NCI-H82 (cell line): ENCODE measurements around the gene CSDE1.
A peak's percentile ranks its signal among the peaks of the same experiment; 100 is the strongest.

Source experiments
- DNase-seq: peaks from one replicate; lab custom pipeline; 2025; lab: John Stamatoyannopoulos, UW

CSDE1 gene

GRCh38 chr1:114749835-114750234 lies 7.9 kb downstream of the CSDE1 start:
- no peak for DNase-seq

DNA sequence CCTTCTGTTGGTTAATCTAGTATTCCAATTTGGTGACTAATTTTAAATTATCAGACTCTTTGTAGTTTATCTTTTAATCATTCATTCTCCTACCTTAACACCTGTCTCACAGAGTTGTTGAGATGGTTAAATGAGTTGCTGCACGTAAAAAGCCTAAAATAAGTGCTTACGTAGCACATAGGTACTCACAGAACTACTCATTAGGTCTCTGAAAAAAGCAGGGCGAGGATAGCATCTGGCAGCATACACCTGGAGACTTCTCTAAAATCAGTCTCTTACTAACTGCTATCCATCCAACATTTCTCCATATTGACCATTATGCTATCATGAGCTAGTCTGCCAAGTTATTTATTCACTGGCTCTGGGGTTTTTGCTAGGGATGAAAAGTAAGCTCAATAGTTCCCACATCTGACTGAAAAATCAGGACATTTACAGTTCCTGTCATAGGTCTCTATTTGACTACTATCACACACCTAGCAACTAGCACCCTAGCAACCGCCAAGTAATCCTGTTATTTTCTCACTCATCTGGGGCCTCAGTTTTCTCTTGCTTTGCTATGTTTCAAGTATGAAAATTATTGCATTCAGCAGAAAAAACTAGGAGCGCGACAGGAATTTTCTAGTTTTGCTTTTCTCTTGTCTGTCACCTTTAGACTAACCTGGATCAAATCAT lies 11.2 kb downstream of the CSDE1 start:
- DNase-seq = peak; percentile 15

GRCh38 chr1:114745291-114745690 lies 12.5 kb downstream of the CSDE1 start:
- no peak for DNase-seq

DNA sequence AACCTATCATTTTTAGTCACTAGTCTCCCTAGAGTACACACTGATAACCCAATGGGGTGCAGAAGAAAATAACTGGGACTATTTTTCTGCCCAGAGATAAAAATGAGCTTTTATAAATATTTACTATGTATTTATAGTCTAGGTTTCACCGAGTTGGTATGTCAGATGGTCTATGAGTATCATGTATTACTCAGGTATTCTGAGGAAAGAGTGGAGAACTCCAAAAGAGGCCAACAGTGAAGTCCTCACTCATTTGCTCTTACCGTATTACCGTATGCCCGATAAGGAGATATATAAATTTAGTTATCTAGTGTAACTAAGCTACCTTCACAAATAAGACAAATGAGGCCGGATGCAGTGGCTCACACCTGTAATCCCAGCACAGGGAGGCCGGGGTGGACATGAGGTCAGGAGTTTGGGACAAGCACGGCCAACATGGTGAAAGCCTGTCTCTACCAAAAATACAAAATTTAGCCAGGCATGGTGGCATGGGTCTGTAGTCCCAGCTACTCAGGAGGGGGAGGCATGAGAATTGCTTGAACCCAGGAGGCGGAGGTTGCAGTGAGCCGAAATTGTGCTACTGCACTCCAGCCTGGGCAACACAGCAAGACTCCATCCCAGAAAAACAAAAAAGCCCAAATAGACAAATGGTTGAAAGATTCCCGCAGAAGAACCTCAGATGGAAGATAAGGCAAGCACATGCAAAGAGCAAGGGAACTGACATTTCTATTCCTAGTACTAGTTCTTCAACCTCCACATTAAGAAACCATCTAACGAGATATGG lies 15.6 kb downstream of the CSDE1 start:
- no peak for DNase-seq

GRCh38 chr1:114740331-114740730 lies 17.5 kb downstream of the CSDE1 start:
- DNase-seq = no peak

- DNase-seq = no peak
These were observed 20.4 kb downstream of the CSDE1 start for GRCh38 chr1:114737314-114737849.

- DNase-seq = no peak
These were observed 22.3 kb downstream of the CSDE1 start for GRCh38 chr1:114735479-114735878.

DNA sequence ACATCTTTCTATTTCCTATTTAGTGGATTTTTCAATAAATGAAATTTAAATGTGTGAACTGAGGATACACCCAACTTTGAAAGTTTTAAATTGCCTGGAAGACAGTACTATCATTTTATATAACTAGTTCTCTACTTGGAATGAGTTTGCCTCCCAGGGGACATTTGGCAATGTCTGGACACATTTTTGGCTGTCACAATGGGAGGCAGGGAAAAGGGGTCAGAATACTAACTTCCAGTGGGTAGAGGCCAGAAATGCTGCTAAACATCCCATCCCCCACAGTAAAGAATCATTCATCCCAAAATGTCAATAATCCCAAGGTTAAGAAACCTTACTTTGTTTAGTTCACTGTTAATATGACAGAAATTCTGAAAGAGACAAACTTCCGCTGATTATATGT lies 28.0 kb downstream of the CSDE1 start:
- DNase-seq = no peak

- DNase-seq = no peak
These were observed 29.2 kb downstream of the CSDE1 start for GRCh38 chr1:114728553-114728952.

- no peak for DNase-seq
These were observed 32.6 kb downstream of the CSDE1 start for GRCh38 chr1:114725230-114725629.

GRCh38 chr1:114723915-114724314 lies 33.9 kb downstream of the CSDE1 start:
- no peak for DNase-seq

DNA sequence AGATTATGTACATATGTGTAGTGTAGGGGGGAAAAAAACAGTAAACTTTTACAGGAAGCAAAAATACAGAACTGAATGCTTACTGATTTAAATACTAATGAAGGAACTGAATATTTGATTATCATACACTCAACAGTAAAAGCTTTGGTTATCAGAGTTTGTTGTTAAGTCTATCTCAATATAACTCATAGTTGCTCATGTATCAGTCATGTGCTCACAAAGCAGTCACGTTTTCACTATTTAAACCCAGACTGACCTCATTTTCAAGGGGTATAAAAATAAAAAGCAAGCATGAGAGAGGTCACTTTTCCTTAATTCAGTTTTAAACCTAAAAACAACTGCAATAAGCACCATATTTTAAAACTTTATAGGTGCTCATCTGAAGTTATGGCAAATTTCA lies 34.3 kb downstream of the CSDE1 start:
- no peak for DNase-seq

DNA sequence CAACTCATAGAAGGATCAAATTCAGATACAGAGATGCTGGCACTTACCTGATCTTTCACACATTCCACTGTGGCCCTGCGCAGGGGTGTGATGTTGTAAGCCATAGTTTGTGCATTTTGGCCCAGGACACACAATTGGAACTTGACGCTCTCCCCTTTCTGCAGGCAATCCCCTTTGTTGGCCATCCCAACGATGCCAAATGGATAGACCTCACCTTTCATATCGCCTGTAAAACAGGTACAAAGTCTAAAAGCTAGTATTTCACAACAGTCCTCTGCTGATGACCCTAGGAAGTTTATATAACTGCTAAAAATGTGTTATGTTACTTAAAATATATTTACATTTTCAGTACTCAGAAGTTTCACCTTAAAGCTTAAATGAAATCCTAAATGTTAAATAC lies 37.3 kb downstream of the CSDE1 start:
- no peak for DNase-seq

DNA sequence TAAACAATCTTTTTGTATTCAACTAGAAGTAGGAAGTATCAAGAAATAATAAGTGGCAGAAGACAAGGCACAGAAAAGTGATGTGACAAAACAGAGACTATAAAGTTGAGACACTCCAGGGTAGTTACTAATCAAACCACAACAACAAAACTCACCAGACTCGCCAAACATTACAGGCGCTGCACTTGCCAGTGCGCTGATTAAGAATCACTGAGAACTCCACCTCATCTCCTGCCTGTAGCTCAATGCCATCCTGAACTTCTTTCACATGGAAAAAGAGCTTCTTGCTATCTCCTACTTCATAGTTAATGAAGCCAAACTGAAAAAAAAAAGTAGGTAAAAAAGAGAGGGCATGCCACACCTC lies 38.4 kb downstream of the CSDE1 start:
- no peak for DNase-seq

DNA sequence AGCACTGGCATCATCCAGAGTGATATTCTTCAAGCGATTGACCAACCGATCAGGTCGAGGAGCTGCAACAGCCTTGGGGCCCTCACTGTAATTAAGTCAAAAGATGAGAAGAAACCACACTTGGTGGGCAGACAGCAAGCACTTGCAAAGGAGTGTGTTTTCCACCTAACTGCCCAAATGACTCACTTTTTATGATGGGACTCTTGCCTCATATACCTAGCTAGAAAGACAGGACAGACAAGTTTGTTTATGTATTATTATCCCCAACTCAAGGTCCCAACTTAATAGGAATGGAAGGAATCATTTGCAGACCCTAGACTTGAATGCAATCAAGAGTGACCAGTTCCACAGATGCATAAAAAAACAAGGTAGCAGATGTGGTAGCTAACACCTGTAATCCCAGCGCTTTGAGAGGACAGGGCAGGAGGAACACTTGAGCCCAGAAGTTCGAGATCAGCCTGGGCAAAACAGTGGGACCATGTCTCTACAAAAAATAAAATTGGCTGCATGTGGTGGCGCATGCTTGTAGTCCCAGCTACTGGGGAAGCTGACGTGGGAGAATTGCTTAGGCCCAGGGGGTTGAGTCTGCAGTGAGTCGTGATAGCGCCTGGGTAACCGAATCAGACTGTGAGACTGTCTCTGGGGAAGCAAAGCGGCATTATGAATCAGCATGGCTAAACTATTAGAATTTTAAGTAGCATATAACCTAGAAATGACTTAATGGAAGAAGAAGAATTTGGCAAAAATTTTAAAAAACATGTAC lies 38.9 kb downstream of the CSDE1 start:
- no peak for DNase-seq

GRCh38 chr1:114716304-114717170 lies 41.2 kb downstream of the CSDE1 start, which contains the start of gene NRAS:
NRAS (minus strand) TSS chr1:114716771; CDS start chr1:114716160, 611 bp downstream.
- DNase-seq = peak; percentile 97

- DNase-seq = peak; percentile 66
These were observed 41.9 kb downstream of the CSDE1 start for GRCh38 chr1:114715952-114716303.

DNA sequence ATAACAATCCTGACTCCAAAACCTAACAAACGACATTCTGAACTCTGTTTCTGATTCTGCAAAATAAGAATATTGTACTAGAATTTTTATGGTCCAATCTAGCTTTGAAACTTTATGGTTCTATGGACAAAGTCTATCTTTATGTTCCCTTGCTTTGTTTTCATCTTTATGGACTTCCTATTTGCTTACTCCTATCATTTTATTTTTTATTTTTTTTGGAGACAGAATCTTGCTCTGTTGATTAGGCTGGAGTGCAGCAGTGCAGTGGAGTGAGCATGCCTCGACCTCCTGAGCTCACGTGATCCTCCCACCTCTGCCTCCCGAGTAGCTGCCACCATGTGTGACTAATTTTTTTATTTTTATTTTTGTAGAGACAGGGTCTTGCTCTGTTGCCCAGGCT lies 44.8 kb downstream of the CSDE1 start:
- DNase-seq = no peak

GRCh38 chr1:114710360-114710759 lies 47.4 kb downstream of the CSDE1 start:
- DNase-seq = no peak

- no peak for DNase-seq
These were observed 50.2 kb downstream of the CSDE1 start for GRCh38 chr1:114707604-114708003.

GRCh38 chr1:114703242-114703641 lies 54.5 kb downstream of the CSDE1 start:
- no peak for DNase-seq

DNA sequence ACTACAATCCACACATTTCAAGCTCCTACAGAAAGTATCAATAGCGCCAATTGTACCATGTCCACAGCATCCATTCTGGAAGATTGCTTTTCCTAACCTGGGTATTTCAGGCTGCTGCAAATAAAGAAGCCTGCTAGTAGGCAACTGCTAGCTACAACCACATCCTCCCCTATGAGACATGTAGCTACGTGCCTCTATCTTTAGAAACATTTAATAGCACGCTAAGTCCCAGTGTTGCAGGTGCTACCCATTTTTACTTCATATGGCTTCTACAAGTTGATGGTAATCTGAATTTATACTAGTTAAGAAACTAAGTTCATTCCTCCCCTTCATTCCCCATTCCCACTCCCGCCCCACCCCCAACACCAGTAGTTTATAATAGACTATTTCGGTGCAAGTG lies 55.0 kb downstream of the CSDE1 start:
- DNase-seq = no peak
